B cell (primary cell): ENCODE data around the gene SARNP. TPM values are rescaled to one million over a fixed set of nuclear protein-coding genes. Genes with fewer than 3 reads are reported as not detected.

ENCODE experiments used
- ATAC-seq: fragments of 200-7000 bp; cut with Tn5 transposase; one replicate; pipeline ENCODE4 v1.10.0; 2021; ENCODE audit warnings: low read depth, mild to moderate bottlenecking, moderate number of reproducible peaks, moderate library complexity
- CTCF ChIA-PET: fragments of 350-600 bp; sonication (Branson Sonifier 250); formaldehyde crosslinking; loops from one replicate; lab custom pipeline; 2021; ENCODE audit warnings: antibody characterized with exemption, inconsistent platforms; lab: Charles Lee
- POLR2A ChIA-PET: fragments of 350-600 bp; sonication (Branson Sonifier 250); formaldehyde crosslinking; loops from one replicate; lab custom pipeline; 2021; ENCODE audit warnings: antibody characterized with exemption; lab: Charles Lee
- DNase-seq: peaks from one replicate; pipeline ENCODE4 v3.0.0; 2013
- H2AFZ ChIP-seq: 2 replicates; pipeline ENCODE4 v1.6.1; 2012; ENCODE audit warnings: mild to moderate bottlenecking, low read depth, low read length; ENCODE audit not compliant: insufficient read depth, poor library complexity, severe bottlenecking
- H3K27ac ChIP-seq, 2 donors: 1 replicate in 1 of 2; 2 replicates in 1 of 2; pipeline ENCODE4 v1.5.1; 2012 to 2013; ENCODE audit warnings: low read length in 2 of 2, mild to moderate bottlenecking in 2 of 2, moderate library complexity in 1 of 2
- H3K27me3 ChIP-seq, 4 experiments: fragments of 200-600 bp in 1 of 4; sonication (generic) in 1 of 4; replicated peaks in 1 of 4; 1 replicate in 2 of 4; 2 replicates in 2 of 4; pipeline versions ENCODE4 v1.6.1 to v1.7.0; 2013 to 2016; ENCODE audit warnings: low read length in 3 of 4, mild to moderate bottlenecking in 2 of 4, mixed read lengths in 1 of 4, moderate library complexity in 1 of 4; ENCODE audit not compliant: insufficient read depth in 4 of 4, control insufficient read depth in 3 of 4; ENCODE audit errors: control extremely low read depth in 1 of 4
- H3K36me3 ChIP-seq, 2 experiments: replicated peaks in 1 of 2; 1 replicate in 1 of 2; 2 replicates in 1 of 2; pipeline versions ENCODE4 v1.6.1 to v1.7.1; 2013; ENCODE audit warnings: low read length in 1 of 2; ENCODE audit not compliant: insufficient read depth in 2 of 2, control insufficient read depth in 1 of 2; ENCODE audit errors: control extremely low read depth in 1 of 2, extremely low read depth in 1 of 2
- H3K4me1 ChIP-seq, 2 donors: fragments of 200-600 bp in 1 of 2; sonication (generic) in 1 of 2; 1 replicate in 1 of 2; 2 replicates in 1 of 2; pipeline versions ENCODE4 v1.5.1 to v1.6.1; 2013 to 2017; ENCODE audit warnings: low read length in 2 of 2; ENCODE audit not compliant: control insufficient read depth in 2 of 2, insufficient read depth in 2 of 2
- H3K4me2 ChIP-seq: replicated peaks from 2 replicates; pipeline ENCODE3; 2012; ENCODE audit warnings: mild to moderate bottlenecking, low read depth, low read length; ENCODE audit not compliant: poor library complexity, severe bottlenecking
- H3K4me3 ChIP-seq, 5 experiments: fragments of 200-600 bp in 1 of 5; sonication (generic) in 1 of 5; 1 replicate in 3 of 5; 2 replicates in 2 of 5; pipeline versions ENCODE4 v1.5.1 to v1.7.0; 2011 to 2016; ENCODE audit warnings: low read length in 4 of 5, mild to moderate bottlenecking in 4 of 5, low read depth in 2 of 5, control low read depth in 1 of 5, moderate library complexity in 1 of 5; ENCODE audit not compliant: insufficient read depth in 1 of 5; ENCODE audit errors: control extremely low read depth in 1 of 5, extremely low read depth in 1 of 5
- H3K79me2 ChIP-seq: fragments of 200-600 bp; sonication (generic); one replicate; pipeline ENCODE4 v1.6.0; 2016; ENCODE audit warnings: low read length; ENCODE audit not compliant: control insufficient read depth, insufficient read depth
- H3K9ac ChIP-seq: fragments of 200-600 bp; sonication (generic); 2 replicates; pipeline ENCODE4 v1.6.1; 2017; ENCODE audit warnings: mild to moderate bottlenecking, low read length, moderate library complexity
- H3K9me3 ChIP-seq, 3 donors: one replicate each; pipeline versions ENCODE4 v1.6.1 to v1.7.1; 2013; ENCODE audit warnings: low read length in 2 of 3; ENCODE audit not compliant: control insufficient read depth in 2 of 3, insufficient read depth in 1 of 3; ENCODE audit errors: control extremely low read depth in 1 of 3
- H4K20me1 ChIP-seq: 2 replicates; pipeline ENCODE4 v1.6.0; 2012; ENCODE audit warnings: mild to moderate bottlenecking, low read length; ENCODE audit not compliant: insufficient read depth, control insufficient read depth, poor library complexity, severe bottlenecking
- H3K27ac Mint-ChIP-seq: one replicate; pipeline ENCODE4 v1.8.0; 2021; ENCODE audit warnings: mixed read lengths
- H3K27me3 Mint-ChIP-seq: one replicate; pipeline ENCODE4 v1.8.0; 2021; ENCODE audit warnings: mixed read lengths
- H3K4me1 Mint-ChIP-seq: one replicate; pipeline ENCODE4 v1.8.0; 2021; ENCODE audit warnings: mixed read lengths
- H3K4me3 Mint-ChIP-seq: one replicate; pipeline ENCODE4 v1.8.0; 2021; ENCODE audit warnings: mixed read lengths
- H3K9me3 Mint-ChIP-seq: one replicate; pipeline ENCODE4 v1.8.0; 2022; ENCODE audit warnings: mixed read lengths; ENCODE audit not compliant: insufficient read depth
- EZH2 ChIP-seq: IDR thresholded peaks from 2 replicates; pipeline ENCODE4 v1.6.1; 2012; ENCODE audit warnings: borderline replicate concordance, low read depth, mild to moderate bottlenecking, moderate library complexity, low read length; ENCODE audit not compliant: insufficient read depth, poor library complexity, severe bottlenecking
- WGBS: methylation state at CpG from one replicate; pipeline ENCODE4 v1.1.5; 2013; ENCODE audit warnings: missing lambda C conversion rate; ENCODE audit not compliant: insufficient coverage; 5-methylcytosine and 5-hydroxymethylcytosine counted together
- intact Hi-C: fragments of 100-400 bp; cut with micrococcal nuclease; formaldehyde crosslinking; loops from one replicate; pipeline ENCODE4 v1.10.0; 2022
- polyA plus RNA-seq: library from polyadenylated mRNA; depleted of rRNA; stranded (reverse); fragments of >200 nt; gene quantifications from 2 replicates; pipeline ENCODE4 v1.2.3, GENCODE V29; 2012
- total RNA-seq, 2 donors: library from RNA; stranded (reverse); fragments of 120-200 nt in 1 of 2; gene quantifications; 1 replicate in 1 of 2; 2 replicates in 1 of 2; pipeline versions ENCODE4 v1.2.3 to v1.2.4, GENCODE V29; 2013 to 2022
- TF ChIP-seq, protein P1 (sequence below): fragments of 200-600 bp; IDR thresholded peaks from one replicate; pipeline ENCODE4 v1.8.0; 2022; ENCODE audit warnings: antibody characterized with exemption, mild to moderate bottlenecking

The SARNP gene
- total and polyA plus RNA-seq, 2 donors (not counting 1 experiment from before 2014, with no cell fraction given), result 22.6 to 46.4 TPM

DNA sequence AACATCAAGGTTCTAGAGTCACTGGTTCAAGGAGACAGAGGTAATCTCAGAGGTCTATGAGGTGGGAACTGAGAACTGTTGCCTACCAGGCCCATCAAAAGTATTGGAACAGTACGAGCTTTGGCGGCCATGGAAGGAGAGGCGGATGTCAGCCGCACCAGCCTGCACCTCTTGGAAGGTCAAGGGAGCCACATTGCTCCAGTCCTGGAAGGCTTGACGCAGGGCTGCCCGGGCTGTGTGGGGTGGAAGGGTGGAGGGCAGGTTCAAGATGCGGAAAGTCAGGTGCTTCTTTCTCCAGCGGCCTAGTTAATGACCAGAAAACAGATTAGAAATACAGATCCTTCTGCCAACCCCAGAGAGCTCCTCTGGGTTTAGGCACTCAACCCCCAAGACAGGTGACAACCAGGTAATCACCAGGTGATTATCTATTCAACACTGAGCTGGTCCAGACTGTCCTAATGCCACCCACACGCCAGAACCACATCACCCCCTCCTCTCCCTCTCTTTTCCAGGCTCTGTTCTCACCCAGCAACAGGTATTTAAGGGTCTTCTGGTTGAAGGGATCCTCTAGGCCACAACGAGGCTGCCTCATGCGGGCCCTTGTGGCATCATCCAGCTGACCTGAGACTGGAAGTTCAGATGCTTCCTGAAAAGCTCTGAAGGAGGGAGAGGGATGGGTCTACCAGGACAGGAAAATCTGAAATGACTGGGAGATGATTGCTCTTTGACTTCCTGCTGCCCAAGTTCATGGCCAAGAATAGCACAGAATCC lies 23.2 kb upstream of the SARNP start:
- Histone ChIP-seq H3K4me2 (no peak overlapping the region), H3K9ac (no peak overlapping the region), H3K27me3 (no peaks in the 10 kb centered on the region), H3K4me1 (no peaks in the 10 kb centered on the region), H3K79me2 (no peaks in the 10 kb centered on the region), H3K36me3 (no peaks in the 10 kb centered on the region), H3K9me3 (no peaks in the 10 kb centered on the region), H3K4me3 (no peak overlapping the region), H4K20me1 (no peaks in the 10 kb centered on the region), H3K27ac (no peak overlapping the region), H2AFZ (no peak overlapping the region)
- peaks cover 11% of the 10 kb centered on the region for H3K27me3 Mint-ChIP-seq
- TF ChIP-seq, protein P1, sequence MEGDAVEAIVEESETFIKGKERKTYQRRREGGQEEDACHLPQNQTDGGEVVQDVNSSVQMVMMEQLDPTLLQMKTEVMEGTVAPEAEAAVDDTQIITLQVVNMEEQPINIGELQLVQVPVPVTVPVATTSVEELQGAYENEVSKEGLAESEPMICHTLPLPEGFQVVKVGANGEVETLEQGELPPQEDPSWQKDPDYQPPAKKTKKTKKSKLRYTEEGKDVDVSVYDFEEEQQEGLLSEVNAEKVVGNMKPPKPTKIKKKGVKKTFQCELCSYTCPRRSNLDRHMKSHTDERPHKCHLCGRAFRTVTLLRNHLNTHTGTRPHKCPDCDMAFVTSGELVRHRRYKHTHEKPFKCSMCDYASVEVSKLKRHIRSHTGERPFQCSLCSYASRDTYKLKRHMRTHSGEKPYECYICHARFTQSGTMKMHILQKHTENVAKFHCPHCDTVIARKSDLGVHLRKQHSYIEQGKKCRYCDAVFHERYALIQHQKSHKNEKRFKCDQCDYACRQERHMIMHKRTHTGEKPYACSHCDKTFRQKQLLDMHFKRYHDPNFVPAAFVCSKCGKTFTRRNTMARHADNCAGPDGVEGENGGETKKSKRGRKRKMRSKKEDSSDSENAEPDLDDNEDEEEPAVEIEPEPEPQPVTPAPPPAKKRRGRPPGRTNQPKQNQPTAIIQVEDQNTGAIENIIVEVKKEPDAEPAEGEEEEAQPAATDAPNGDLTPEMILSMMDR, result no peak
- TF ChIP-seq EZH2, result no peak
- ATAC-seq (no peak), DNase-seq (no peak)
- intact Hi-C loops, result no loop called here
- POLR2A ChIA-PET, result no interaction called here
- H3K4me3 Mint-ChIP-seq, result no peak overlapping the region
- H3K4me1 Mint-ChIP-seq, result no peaks in the 10 kb centered on the region
- no peak overlapping the region for H3K27ac Mint-ChIP-seq
- CTCF ChIA-PET, result no interaction called here
- no peaks in the 10 kb centered on the region for H3K9me3 Mint-ChIP-seq
- WGBS, result 90% methylated on average over 11 of the region's 11 CpGs
